Erythroblast (primary cell): Measurements from ENCODE around the gene RCAN1.

Source experiments
- GATA1 ChIP-seq: IDR thresholded peaks from 2 replicates; pipeline ENCODE4 v1.6.1; 2011; ENCODE audit warnings: low read depth, mild to moderate bottlenecking, control low read depth, low read length, moderate library complexity
- POLR2A ChIP-seq: IDR thresholded peaks from 2 replicates; pipeline ENCODE4 v1.6.1; 2011; ENCODE audit warnings: mild to moderate bottlenecking, low read length

GRCh38 chr21:34648739-34649297 lies 33.9 kb upstream of the RCAN1 start:
- no peak for TF ChIP-seq POLR2A
- no peak for TF ChIP-seq GATA1
